Right atrium auricular region (tissue), 2 donors: Measurements from ENCODE around the gene VIPR2. TPM values are rescaled to one million over a fixed set of nuclear protein-coding genes. Genes with fewer than 3 reads are reported as not detected.

ENCODE experiments used
- DNase-seq: peaks from one replicate; pipeline ENCODE4 v3.0.0-alpha.2; 2019; ENCODE audit warnings: low spot score
- H3K27ac ChIP-seq, 2 donors: fragments of 200-600 bp; sonication (generic); 1 replicate in 1 of 2; 2 replicates in 1 of 2; pipeline ENCODE4 v1.5.1; 2016 to 2019
- H3K27me3 ChIP-seq, 2 donors: fragments of 200-600 bp; sonication (generic); one replicate each; pipeline versions ENCODE4 v1.5.1 to v1.6.0; 2017 to 2019
- H3K36me3 ChIP-seq: fragments of 200-600 bp; sonication (generic); one replicate; pipeline ENCODE4 v1.5.1; 2016
- H3K4me1 ChIP-seq, 2 donors: fragments of 200-600 bp; sonication (generic); one replicate each; pipeline versions ENCODE4 v1.5.1 to v1.6.0; 2017 to 2019
- H3K4me3 ChIP-seq, 2 donors: fragments of 200-600 bp; sonication (generic); 1 replicate in 1 of 2; 2 replicates in 1 of 2; pipeline ENCODE4 v1.5.1; 2017 to 2019; ENCODE audit warnings: mild to moderate bottlenecking in 1 of 2, moderate library complexity in 1 of 2
- H3K9me3 ChIP-seq, 2 donors: fragments of 200-600 bp; sonication (generic); one replicate each; pipeline ENCODE4 v1.5.1; 2019
- CTCF ChIP-seq, 2 donors: fragments of 200-600 bp; sonication (generic); IDR thresholded peaks; one replicate each; pipeline ENCODE4 v1.5.1; 2019; ENCODE audit warnings: antibody characterized with exemption in 2 of 2
- total RNA-seq, 2 donors: library from RNA; depleted of rRNA; stranded (reverse); fragments of >200 nt; gene quantifications; one replicate each; pipeline ENCODE4 v1.1.0, GENCODE V29; 2016

Gene VIPR2
- total RNA-seq, 2 donors from 2014 or later, result 3.8 to 13.4 TPM

GRCh38 chr7:159031135-159031701, 113.4 kb downstream of the VIPR2 start:
- DNase-seq, result peak; percentile 63
- Histone ChIP-seq H3K9me3 (no peaks in the 10 kb centered on the region), H3K27me3 (no peaks in the 10 kb centered on the region), H3K27ac (peak overlapping the region; percentile 80 to 85), H3K4me1 (peaks cover 0 to 24% of the 10 kb centered on the region in 2 donors), H3K4me3 (peak overlapping the region; percentile 43 to 61), H3K36me3 (peaks cover 5% of the 10 kb centered on the region)
- TF ChIP-seq CTCF (IDR thresholded peaks at IDR 0.05), result no peak

- peak; percentile 70 for DNase-seq
- Histone ChIP-seq H3K4me1 (peaks cover 0 to 24% of the 10 kb centered on the region in 2 donors), H3K27ac (peak overlapping the region; percentile 80 to 85), H3K36me3 (no peaks in the 10 kb centered on the region), H3K9me3 (no peaks in the 10 kb centered on the region), H3K4me3 (peak overlapping the region; percentile 43 to 61), H3K27me3 (no peaks in the 10 kb centered on the region)
- TF ChIP-seq CTCF (IDR thresholded peaks at IDR 0.05), result peak; percentile 11 to 60
Measured at GRCh38 chr7:159030490-159031134, 114.1 kb downstream of the VIPR2 start.

DNA sequence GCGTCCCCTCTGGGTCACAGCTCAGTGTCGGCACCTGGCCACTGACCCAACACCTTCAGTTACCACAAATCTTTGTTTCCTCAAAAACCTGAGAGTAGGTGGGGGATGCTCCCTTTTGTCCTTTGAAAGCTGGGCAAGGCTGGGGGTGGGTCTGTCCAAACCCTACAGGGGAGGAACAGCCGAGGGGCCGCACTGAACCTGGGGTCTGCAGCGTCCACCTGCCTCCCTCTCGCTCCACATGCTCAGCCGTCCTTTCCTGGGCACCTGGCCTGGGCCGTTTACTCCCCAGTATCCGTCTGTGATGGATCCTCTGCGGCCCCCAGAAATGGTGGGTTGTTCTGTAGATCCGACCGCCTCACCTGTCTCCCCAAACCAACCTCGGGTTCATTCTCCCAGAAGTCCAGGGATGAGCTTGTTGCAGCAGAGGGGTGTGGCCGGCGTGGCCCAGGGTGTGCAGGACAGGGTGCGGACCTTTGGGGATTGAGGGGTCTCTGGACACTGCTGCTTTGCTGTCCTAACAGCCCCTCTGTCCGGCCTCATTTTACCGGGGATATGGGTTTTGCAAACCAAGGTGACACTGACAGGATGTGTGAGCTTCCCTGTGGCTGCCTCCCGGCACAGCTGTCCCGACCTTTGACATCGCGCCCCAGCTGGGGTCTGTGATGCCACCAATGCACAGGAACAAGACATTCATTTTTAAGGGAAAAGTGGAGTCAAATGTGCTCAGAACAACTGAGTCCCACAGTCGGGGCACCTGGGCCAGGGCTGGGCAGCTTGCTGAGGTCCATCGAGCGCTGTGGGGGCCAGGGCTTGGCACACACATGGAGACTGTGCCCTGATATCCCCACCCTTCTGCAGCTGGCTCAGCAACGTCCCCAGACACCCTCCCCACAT, 115.9 kb downstream of the VIPR2 start:
- no peak for TF ChIP-seq CTCF (IDR thresholded peaks at IDR 0.05)
- Histone ChIP-seq H3K4me1 (peaks cover 0 to 24% of the 10 kb centered on the region in 2 donors), H3K36me3 (no peaks in the 10 kb centered on the region), H3K27ac (no peak overlapping the region), H3K9me3 (no peaks in the 10 kb centered on the region), H3K4me3 (no peak overlapping the region), H3K27me3 (no peaks in the 10 kb centered on the region)
- DNase-seq, result peak; percentile 52

DNA sequence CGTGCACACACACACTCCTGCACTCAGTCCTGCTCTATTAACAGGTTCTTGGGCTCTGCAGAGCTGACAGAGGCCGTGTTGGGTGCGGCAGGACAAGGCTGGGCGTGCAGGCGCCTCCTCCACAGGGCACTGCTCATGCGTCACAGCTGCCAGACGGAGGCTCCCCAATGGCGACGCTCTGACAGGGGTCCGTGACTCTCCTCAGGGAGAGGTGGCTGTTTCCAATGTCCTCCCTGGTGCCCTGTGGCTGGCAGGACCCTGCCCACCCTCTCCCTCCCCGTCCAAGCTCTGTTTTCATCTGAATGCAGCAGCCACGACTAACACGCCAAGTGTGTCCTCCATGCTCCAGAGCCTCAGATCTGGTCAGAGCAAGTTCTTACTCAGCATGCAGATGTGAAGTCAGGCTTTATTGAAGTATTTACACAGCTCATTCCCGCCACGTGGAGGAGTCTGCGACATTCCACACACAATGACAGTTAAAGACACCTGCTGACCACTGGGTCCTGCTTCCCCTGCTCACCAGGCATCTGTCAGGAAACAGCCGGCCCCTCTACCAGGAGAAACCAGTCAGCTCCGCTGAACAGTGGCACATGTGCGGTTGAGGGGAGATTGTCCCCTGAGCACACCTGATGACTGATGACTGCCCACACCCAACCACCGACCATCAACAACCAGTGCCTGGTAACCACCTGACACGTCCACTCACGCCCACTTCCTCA, 116.7 kb downstream of the VIPR2 start:
- no peak for TF ChIP-seq CTCF (IDR thresholded peaks at IDR 0.05)
- peak; percentile 55 for DNase-seq
- H3K9me3 ChIP-seq, result no peaks in the 10 kb centered on the region

DNA sequence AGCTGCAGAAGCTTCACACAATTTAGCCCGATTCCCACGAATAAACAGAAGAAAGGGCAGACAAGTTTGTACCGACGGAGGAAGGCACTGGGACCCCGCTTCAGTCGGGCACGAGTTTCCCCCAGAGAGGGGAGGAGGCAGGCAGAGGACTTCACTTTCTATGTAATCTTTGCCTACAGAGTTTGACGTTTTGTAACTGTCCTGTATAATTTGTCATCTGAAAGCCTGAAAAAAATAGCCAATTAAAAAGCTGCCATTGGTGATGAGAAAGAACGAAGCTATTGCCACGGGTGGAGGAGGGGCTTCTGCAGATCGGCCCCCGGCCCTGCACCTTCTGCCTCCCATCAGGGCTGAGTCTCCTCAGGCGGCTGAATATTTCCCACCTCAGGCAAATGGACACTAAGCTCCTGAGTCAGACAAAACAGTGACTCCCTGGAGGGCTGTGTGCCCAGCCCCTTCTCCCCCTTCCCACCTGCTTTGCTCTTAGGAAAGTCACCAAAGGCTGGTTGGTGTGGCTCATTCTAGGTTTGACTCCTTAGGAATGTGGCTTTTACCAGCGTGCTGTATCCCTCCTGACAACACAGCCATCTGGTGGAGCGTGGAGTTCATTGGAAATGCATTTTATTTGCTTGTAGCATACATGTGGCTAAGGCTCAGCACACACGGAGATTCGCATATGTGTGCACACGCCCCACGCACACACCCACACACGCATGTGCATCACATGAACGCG, 117.4 kb downstream of the VIPR2 start:
- peak in 1 of 2 donors; percentile 13 for TF ChIP-seq CTCF (IDR thresholded peaks at IDR 0.05)
- no peak overlapping the region for H3K4me3 ChIP-seq
- H3K27ac ChIP-seq, result no peak overlapping the region
- peaks cover 0 to 24% of the 10 kb centered on the region in 2 donors for H3K4me1 ChIP-seq
- DNase-seq, result peak; percentile 53
- no peaks in the 10 kb centered on the region for H3K9me3 ChIP-seq
- no peaks in the 10 kb centered on the region for H3K27me3 ChIP-seq
- no peaks in the 10 kb centered on the region for H3K36me3 ChIP-seq

More for the DNA sequence above, 116.7 kb downstream of the VIPR2 start:
- Histone ChIP-seq H3K4me1 (peaks cover 0 to 24% of the 10 kb centered on the region in 2 donors), H3K27me3 (no peaks in the 10 kb centered on the region), H3K4me3 (no peak overlapping the region), H3K36me3 (no peaks in the 10 kb centered on the region), H3K27ac (no peak overlapping the region)
